ENCODE data around the gene SHLD1.

- TF ChIP-seq EZH2 (IDR thresholded peaks at IDR 0.05; ENCODE audit: borderline replicate concordance) (no peak), CTCF (IDR thresholded peaks at IDR 0.05; ENCODE audit: poor library complexity) (no peak)
Observed at GRCh38 chr20:5844063-5844681, 94.0 kb downstream of the SHLD1 start.
